Suprapubic skin (tissue), 4 donors: ENCODE results near the gene GDF2.

ENCODE experiments used
- POLR2A ChIP-seq, 2 donors: fragments of 450-650 bp; IDR thresholded peaks; one replicate each; pipeline ENCODE4 v1.6.1; 2017; ENCODE audit warnings: antibody characterized with exemption in 2 of 2, mild to moderate bottlenecking in 2 of 2, moderate library complexity in 2 of 2
- POLR2AphosphoS5 ChIP-seq, 3 donors: sonication (generic); formaldehyde crosslinking; IDR thresholded peaks; one replicate each; pipeline ENCODE4 v1.6.1; 2017; ENCODE audit warnings: antibody characterized with exemption in 3 of 3
- TF ChIP-seq, protein P1 (sequence below), 2 donors: fragments of 200-600 bp in 1 of 2; fragments of 450-650 bp in 1 of 2; sonication (generic) in 1 of 2; IDR thresholded peaks; one replicate each; pipeline ENCODE4 v1.5.1; 2016 to 2019; ENCODE audit warnings: antibody characterized with exemption in 2 of 2, mild to moderate bottlenecking in 1 of 2, moderate library complexity in 1 of 2

- TF ChIP-seq POLR2A (IDR thresholded peaks at IDR 0.05) = no peak
- TF ChIP-seq, protein P1, sequence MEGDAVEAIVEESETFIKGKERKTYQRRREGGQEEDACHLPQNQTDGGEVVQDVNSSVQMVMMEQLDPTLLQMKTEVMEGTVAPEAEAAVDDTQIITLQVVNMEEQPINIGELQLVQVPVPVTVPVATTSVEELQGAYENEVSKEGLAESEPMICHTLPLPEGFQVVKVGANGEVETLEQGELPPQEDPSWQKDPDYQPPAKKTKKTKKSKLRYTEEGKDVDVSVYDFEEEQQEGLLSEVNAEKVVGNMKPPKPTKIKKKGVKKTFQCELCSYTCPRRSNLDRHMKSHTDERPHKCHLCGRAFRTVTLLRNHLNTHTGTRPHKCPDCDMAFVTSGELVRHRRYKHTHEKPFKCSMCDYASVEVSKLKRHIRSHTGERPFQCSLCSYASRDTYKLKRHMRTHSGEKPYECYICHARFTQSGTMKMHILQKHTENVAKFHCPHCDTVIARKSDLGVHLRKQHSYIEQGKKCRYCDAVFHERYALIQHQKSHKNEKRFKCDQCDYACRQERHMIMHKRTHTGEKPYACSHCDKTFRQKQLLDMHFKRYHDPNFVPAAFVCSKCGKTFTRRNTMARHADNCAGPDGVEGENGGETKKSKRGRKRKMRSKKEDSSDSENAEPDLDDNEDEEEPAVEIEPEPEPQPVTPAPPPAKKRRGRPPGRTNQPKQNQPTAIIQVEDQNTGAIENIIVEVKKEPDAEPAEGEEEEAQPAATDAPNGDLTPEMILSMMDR (IDR thresholded peaks at IDR 0.05) = no peak
- no peak for TF ChIP-seq POLR2AphosphoS5 (IDR thresholded peaks at IDR 0.05)
These were observed 35.5 kb upstream of the GDF2 start for GRCh38 chr10:47286591-47287315.
